CD8-positive, alpha-beta memory T cell (primary cell): ENCODE results near the gene RNF40. TPM values are rescaled to one million over a fixed set of nuclear protein-coding genes. Genes with fewer than 3 reads are reported as not detected.
A peak's percentile ranks its signal among the peaks of the same experiment; 100 is the strongest.

Experiments
- CTCF ChIA-PET: fragments of 350-600 bp; sonication (Branson Sonifier 250); formaldehyde crosslinking; loops from one replicate; lab custom pipeline; 2021; ENCODE audit warnings: antibody characterized with exemption; lab: Charles Lee
- POLR2A ChIA-PET: fragments of 350-600 bp; sonication (Branson Sonifier 250); formaldehyde crosslinking; loops from one replicate; lab custom pipeline; 2021; ENCODE audit warnings: antibody characterized with exemption; lab: Charles Lee
- DNase-seq, 5 donors: peaks; one replicate each; pipeline versions ENCODE4 v3.0.0 to v3.0.0-alpha.2; 2020 to 2022; ENCODE audit warnings: mixed read lengths in 1 of 5
- H3K27ac ChIP-seq: one replicate; pipeline ENCODE4 v1.7.0; 2013; ENCODE audit warnings: low read depth, mild to moderate bottlenecking, low read length, moderate library complexity
- H3K27me3 ChIP-seq: 2 replicates; pipeline ENCODE4 v1.7.0; 2013; ENCODE audit warnings: low read length, mild to moderate bottlenecking; ENCODE audit not compliant: insufficient read depth, poor library complexity, severe bottlenecking
- H3K36me3 ChIP-seq: 2 replicates; pipeline ENCODE4 v1.7.0; 2013; ENCODE audit warnings: mild to moderate bottlenecking, low read length, moderate library complexity; ENCODE audit not compliant: insufficient read depth
- H3K4me1 ChIP-seq: 2 replicates; pipeline ENCODE4 v1.7.0; 2013; ENCODE audit warnings: mild to moderate bottlenecking, low read length, moderate library complexity; ENCODE audit not compliant: insufficient read depth
- H3K4me3 ChIP-seq: 2 replicates; pipeline ENCODE4 v1.7.0; 2013; ENCODE audit warnings: mild to moderate bottlenecking, low read length
- H3K9me3 ChIP-seq: 2 replicates; pipeline ENCODE4 v1.7.0; 2013; ENCODE audit warnings: mild to moderate bottlenecking, low read length
- H3K27ac Mint-ChIP-seq, 8 donors: one replicate each; pipeline ENCODE4 v1.8.0; 2020 to 2021; ENCODE audit warnings: mixed read lengths in 8 of 8, mild to moderate bottlenecking in 6 of 8, inconsistent platforms in 3 of 8, moderate library complexity in 3 of 8
- H3K27me3 Mint-ChIP-seq, 2 donors: one replicate each; pipeline ENCODE4 v1.8.0; 2020 to 2021; ENCODE audit warnings: mixed read lengths in 2 of 2, mild to moderate bottlenecking in 1 of 2, moderate library complexity in 1 of 2
- H3K36me3 Mint-ChIP-seq, 3 donors: one replicate each; pipeline ENCODE4 v1.8.0; 2020 to 2021; ENCODE audit warnings: mixed read lengths in 3 of 3, inconsistent platforms in 1 of 3, mild to moderate bottlenecking in 1 of 3
- H3K4me1 Mint-ChIP-seq, 3 donors: one replicate each; pipeline ENCODE4 v1.8.0; 2020 to 2021; ENCODE audit warnings: mixed read lengths in 3 of 3, inconsistent platforms in 1 of 3, mild to moderate bottlenecking in 1 of 3
- H3K4me3 Mint-ChIP-seq, 7 donors: one replicate each; pipeline ENCODE4 v1.8.0; 2020 to 2021; ENCODE audit warnings: mixed read lengths in 7 of 7, mild to moderate bottlenecking in 6 of 7, moderate library complexity in 4 of 7, inconsistent platforms in 2 of 7
- H3K9me3 Mint-ChIP-seq, 5 donors: one replicate each; pipeline ENCODE4 v1.8.0; 2020 to 2022; ENCODE audit warnings: mixed read lengths in 5 of 5, mild to moderate bottlenecking in 3 of 5, moderate library complexity in 2 of 5, inconsistent platforms in 1 of 5
- polyA plus RNA-seq: library from polyadenylated mRNA; unstranded; fragments of 300-500 nt; fragmentation: Illumina TruSeq; gene quantifications from one replicate; pipeline ENCODE4 v1.2.3, GENCODE V29; 2021
- total RNA-seq, 2 experiments: library from RNA; stranded (reverse); gene quantifications; one replicate each; pipeline ENCODE4 v1.2.3, GENCODE V29; 2021

RNF40 gene
- total and polyA plus RNA-seq, 3 experiments from 2014 or later, result 61.9 to 157 (median 152) TPM

GRCh38 chr16:30722916-30723315, 39.2 kb upstream of the RNF40 start:
- Histone ChIP-seq H3K4me1 (no peaks in the 10 kb centered on the region), H3K27me3 (no peaks in the 10 kb centered on the region), H3K27ac (no peak overlapping the region), H3K36me3 (peaks cover 60% of the 10 kb centered on the region), H3K4me3 (no peak overlapping the region), H3K9me3 (no peaks in the 10 kb centered on the region)
- Mint-ChIP-seq H3K9me3 (no peaks in the 10 kb centered on the region), H3K4me1 (peaks cover 7 to 21% (median 8%) of the 10 kb centered on the region in 3 donors), H3K27ac (peak overlapping the region in 1 of 8 donors; percentile 42), H3K4me3 (no peak overlapping the region), H3K36me3 (peaks cover 9 to 85% (median 29%) of the 10 kb centered on the region in 3 donors), H3K27me3 (no peaks in the 10 kb centered on the region)
- ChIA-PET CTCF (interaction anchor here (1.4 kb wide), 1 partner anchor 170 kb away, joined by 3 read pairs; the partner anchor contains the start of gene BCL7C), POLR2A (no interaction called here)
- DNase-seq, result no peak

GRCh38 chr16:30723725-30724355, 38.3 kb upstream of the RNF40 start:
- no peak overlapping the region for H3K4me3 ChIP-seq
- H3K27ac Mint-ChIP-seq, result peak overlapping the region in 7 of 8 donors; percentile 38 to 95 (median 68)
- no peaks in the 10 kb centered on the region for H3K4me1 ChIP-seq
- H3K27me3 ChIP-seq, result no peaks in the 10 kb centered on the region
- H3K9me3 Mint-ChIP-seq, result no peaks in the 10 kb centered on the region
- no peak overlapping the region for H3K27ac ChIP-seq
- DNase-seq, result no peak
- peaks cover 9 to 85% (median 31%) of the 10 kb centered on the region in 3 donors for H3K36me3 Mint-ChIP-seq
- peaks cover 8 to 21% (median 9%) of the 10 kb centered on the region in 3 donors for H3K4me1 Mint-ChIP-seq
- POLR2A ChIA-PET, result no interaction called here
- peak overlapping the region in 1 of 7 donors; percentile 76 for H3K4me3 Mint-ChIP-seq
- CTCF ChIA-PET, result interaction anchor here (1.4 to 1.5 kb wide), 2 partner anchors 24 to 169 kb away, joined by 3 to 4 read pairs; partner anchors contain the start of gene BCL7C
- H3K9me3 ChIP-seq, result no peaks in the 10 kb centered on the region
- H3K27me3 Mint-ChIP-seq, result no peaks in the 10 kb centered on the region
- peaks cover 65% of the 10 kb centered on the region for H3K36me3 ChIP-seq

GRCh38 chr16:30724641-30725417, 37.3 kb upstream of the RNF40 start:
- Mint-ChIP-seq H3K36me3 (peaks cover 12 to 88% (median 31%) of the 10 kb centered on the region in 3 donors), H3K27ac (peak overlapping the region in 4 of 8 donors; percentile 23 to 76 (median 36)), H3K4me3 (no peak overlapping the region), H3K27me3 (no peaks in the 10 kb centered on the region), H3K9me3 (no peaks in the 10 kb centered on the region), H3K4me1 (peaks cover 7 to 20% (median 9%) of the 10 kb centered on the region in 3 donors)
- CTCF ChIA-PET, result interaction anchor here (1.5 kb wide), 1 partner anchor 23 kb away, joined by 4 read pairs; no protein-coding TSS in a partner anchor
- H3K4me3 ChIP-seq, result no peak overlapping the region
- no peaks in the 10 kb centered on the region for H3K9me3 ChIP-seq
- no peak overlapping the region for H3K27ac ChIP-seq
- no peaks in the 10 kb centered on the region for H3K27me3 ChIP-seq
- no peak for DNase-seq
- H3K4me1 ChIP-seq, result no peaks in the 10 kb centered on the region
- H3K36me3 ChIP-seq, result peaks cover 70% of the 10 kb centered on the region
- POLR2A ChIA-PET, result interaction anchor here (0.6 kb wide), 1 partner anchor 132 kb away, joined by 3 read pairs; no protein-coding TSS in a partner anchor

- Histone ChIP-seq H3K9me3 (no peaks in the 10 kb centered on the region), H3K4me3 (no peak overlapping the region), H3K36me3 (peaks cover 69% of the 10 kb centered on the region), H3K27me3 (no peaks in the 10 kb centered on the region), H3K4me1 (no peaks in the 10 kb centered on the region), H3K27ac (no peak overlapping the region)
- no peak for DNase-seq
- Mint-ChIP-seq H3K27me3 (no peaks in the 10 kb centered on the region), H3K9me3 (no peaks in the 10 kb centered on the region), H3K36me3 (peaks cover 9 to 87% (median 28%) of the 10 kb centered on the region in 3 donors), H3K4me1 (peaks cover 4 to 17% (median 9%) of the 10 kb centered on the region in 3 donors), H3K4me3 (no peak overlapping the region), H3K27ac (peak overlapping the region in 3 of 8 donors; percentile 23 to 50 (median 37))
- CTCF ChIA-PET, result no interaction called here
- POLR2A ChIA-PET, result no interaction called here
Observed at GRCh38 chr16:30725418-30725792, 36.7 kb upstream of the RNF40 start.

GRCh38 chr16:30728321-30728720, 33.8 kb upstream of the RNF40 start:
- POLR2A ChIA-PET, result no interaction called here
- peaks cover 4 to 8% (median 6%) of the 10 kb centered on the region in 3 donors for H3K4me1 Mint-ChIP-seq
- H3K36me3 Mint-ChIP-seq, result peaks cover 7 to 78% (median 25%) of the 10 kb centered on the region in 3 donors
- Histone ChIP-seq H3K9me3 (no peaks in the 10 kb centered on the region), H3K36me3 (peaks cover 51% of the 10 kb centered on the region), H3K27me3 (no peaks in the 10 kb centered on the region), H3K4me1 (no peaks in the 10 kb centered on the region), H3K27ac (no peak overlapping the region), H3K4me3 (no peak overlapping the region)
- H3K4me3 Mint-ChIP-seq, result no peak overlapping the region
- DNase-seq, result no peak
- CTCF ChIA-PET, result no interaction called here
- H3K9me3 Mint-ChIP-seq, result no peaks in the 10 kb centered on the region
- peak overlapping the region in 5 of 8 donors; percentile 20 to 56 (median 46) for H3K27ac Mint-ChIP-seq
- no peaks in the 10 kb centered on the region for H3K27me3 Mint-ChIP-seq

- CTCF ChIA-PET, result no interaction called here
- no peak overlapping the region for H3K4me3 Mint-ChIP-seq
Observed at GRCh38 chr16:30728899-30729672, 33.0 kb upstream of the RNF40 start.

GRCh38 chr16:30731411-30731810, 30.7 kb upstream of the RNF40 start:
- ChIA-PET POLR2A (no interaction called here), CTCF (interaction anchor here (1.3 kb wide), 1 partner anchor 114 kb away, joined by 3 read pairs; no protein-coding TSS in a partner anchor)
- H3K27me3 ChIP-seq, result no peaks in the 10 kb centered on the region
- Mint-ChIP-seq H3K36me3 (peaks cover 7 to 75% (median 19%) of the 10 kb centered on the region in 3 donors), H3K27me3 (no peaks in the 10 kb centered on the region), H3K4me1 (peaks cover 0 to 3% (median 3%) of the 10 kb centered on the region in 3 donors), H3K27ac (peak overlapping the region in 2 of 8 donors; percentile 20 to 41), H3K4me3 (no peak overlapping the region), H3K9me3 (no peaks in the 10 kb centered on the region)
- no peaks in the 10 kb centered on the region for H3K4me1 ChIP-seq
- no peak overlapping the region for H3K4me3 ChIP-seq
- no peak for DNase-seq
- no peaks in the 10 kb centered on the region for H3K9me3 ChIP-seq
- no peak overlapping the region for H3K27ac ChIP-seq
- H3K36me3 ChIP-seq, result peaks cover 58% of the 10 kb centered on the region

More at GRCh38 chr16:30728899-30729672, 33.0 kb upstream of the RNF40 start:
- POLR2A ChIA-PET, result no interaction called here
- peak overlapping the region in 3 of 8 donors; percentile 11 to 85 (median 59) for H3K27ac Mint-ChIP-seq
- peaks cover 4 to 8% (median 6%) of the 10 kb centered on the region in 3 donors for H3K4me1 Mint-ChIP-seq
- peaks cover 51% of the 10 kb centered on the region for H3K36me3 ChIP-seq
- no peak for DNase-seq
- no peaks in the 10 kb centered on the region for H3K9me3 ChIP-seq
- H3K9me3 Mint-ChIP-seq, result no peaks in the 10 kb centered on the region
- no peaks in the 10 kb centered on the region for H3K27me3 ChIP-seq
- no peak overlapping the region for H3K4me3 ChIP-seq
- H3K4me1 ChIP-seq, result no peaks in the 10 kb centered on the region
- peaks cover 7 to 78% (median 24%) of the 10 kb centered on the region in 3 donors for H3K36me3 Mint-ChIP-seq
- H3K27ac ChIP-seq, result no peak overlapping the region
- H3K27me3 Mint-ChIP-seq, result no peaks in the 10 kb centered on the region
